ENCODE results near the gene RNF208.

GRCh38 chr9:137265496-137266161 lies 43.6 kb upstream of the RNF208 start:
- TF ChIP-seq EZH2 (IDR thresholded peaks at IDR 0.05; ENCODE audit: insufficient read depth, low read length), result no peak
- TF ChIP-seq, protein P1, sequence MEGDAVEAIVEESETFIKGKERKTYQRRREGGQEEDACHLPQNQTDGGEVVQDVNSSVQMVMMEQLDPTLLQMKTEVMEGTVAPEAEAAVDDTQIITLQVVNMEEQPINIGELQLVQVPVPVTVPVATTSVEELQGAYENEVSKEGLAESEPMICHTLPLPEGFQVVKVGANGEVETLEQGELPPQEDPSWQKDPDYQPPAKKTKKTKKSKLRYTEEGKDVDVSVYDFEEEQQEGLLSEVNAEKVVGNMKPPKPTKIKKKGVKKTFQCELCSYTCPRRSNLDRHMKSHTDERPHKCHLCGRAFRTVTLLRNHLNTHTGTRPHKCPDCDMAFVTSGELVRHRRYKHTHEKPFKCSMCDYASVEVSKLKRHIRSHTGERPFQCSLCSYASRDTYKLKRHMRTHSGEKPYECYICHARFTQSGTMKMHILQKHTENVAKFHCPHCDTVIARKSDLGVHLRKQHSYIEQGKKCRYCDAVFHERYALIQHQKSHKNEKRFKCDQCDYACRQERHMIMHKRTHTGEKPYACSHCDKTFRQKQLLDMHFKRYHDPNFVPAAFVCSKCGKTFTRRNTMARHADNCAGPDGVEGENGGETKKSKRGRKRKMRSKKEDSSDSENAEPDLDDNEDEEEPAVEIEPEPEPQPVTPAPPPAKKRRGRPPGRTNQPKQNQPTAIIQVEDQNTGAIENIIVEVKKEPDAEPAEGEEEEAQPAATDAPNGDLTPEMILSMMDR (IDR thresholded peaks at IDR 0.05; ENCODE audit: insufficient read depth, low read depth, low read length), result no peak
